ENCODE data around the gene UBTFL1.

GRCh38 chr11:90133560-90134477, 48.1 kb downstream of the UBTFL1 start:
- TF ChIP-seq ZFP3 (CRISPR knock-in tag; IDR thresholded peaks at IDR 0.05), result no peak
- TF ChIP-seq PATZ1 (CRISPR knock-in tag; IDR thresholded peaks at IDR 0.05; ENCODE audit: borderline replicate concordance), result no peak
- no peak for TF ChIP-seq POU6F1 (CRISPR knock-in tag; IDR thresholded peaks at IDR 0.05; ENCODE audit: borderline replicate concordance, low read depth)
- no peak for TF ChIP-seq GLIS3 (CRISPR knock-in tag; IDR thresholded peaks at IDR 0.05)
- no peak for TF ChIP-seq CSDC2 (CRISPR knock-in tag; IDR thresholded peaks at IDR 0.05)
- no peak for TF ChIP-seq TCF4 (CRISPR knock-in tag; IDR thresholded peaks at IDR 0.05; ENCODE audit: borderline replicate concordance)
- TF ChIP-seq SNAI2 (CRISPR knock-in tag; IDR thresholded peaks at IDR 0.05), result no peak
- TF ChIP-seq ZNF8 (CRISPR knock-in tag; IDR thresholded peaks at IDR 0.05), result no peak
- no peak for TF ChIP-seq ARNTL (CRISPR knock-in tag; IDR thresholded peaks at IDR 0.05; ENCODE audit: borderline replicate concordance, low read depth)
- TF ChIP-seq ISL1 (CRISPR knock-in tag; IDR thresholded peaks at IDR 0.05), result no peak
- no peak for TF ChIP-seq CREB5 (CRISPR knock-in tag; IDR thresholded peaks at IDR 0.05; ENCODE audit: low read depth)
